ENCODE data around the gene RSRC2. TPM values are rescaled to one million over a fixed set of nuclear protein-coding genes. Genes with fewer than 3 reads are reported as not detected.
"Not testable (repeated sequence)": the region's sequence is repeated elsewhere in the genome, so short reads cannot be mapped to it uniquely, and the experiment has no call there.

Gene RSRC2
- total RNA-seq, 1 donor from 2014 or later, result 66.5 TPM

GRCh38 chr12:122484385-122484784, 42.4 kb downstream of the RSRC2 start:
- not testable (repeated sequence) for DNase-seq (ENCODE audit: low read depth)

GRCh38 chr12:122483969-122484368, 42.8 kb downstream of the RSRC2 start:
- DNase-seq (ENCODE audit: low read depth), result no peak

GRCh38 chr12:122481861-122482260, 44.9 kb downstream of the RSRC2 start:
- DNase-seq (ENCODE audit: low read depth), result no peak

GRCh38 chr12:122480753-122481152, 46.0 kb downstream of the RSRC2 start:
- no peak for DNase-seq (ENCODE audit: low read depth)

- DNase-seq (ENCODE audit: low read depth), result no peak
These were observed 52.4 kb downstream of the RSRC2 start for GRCh38 chr12:122474324-122474716.

- no peak for DNase-seq (ENCODE audit: low read depth)
These were observed 53.0 kb downstream of the RSRC2 start for GRCh38 chr12:122473543-122474323.

- DNase-seq (ENCODE audit: low read depth), result peak; percentile 76
These were observed 55.2 kb downstream of the RSRC2 start for GRCh38 chr12:122471324-122472226.

GRCh38 chr12:122470576-122470975, 56.2 kb downstream of the RSRC2 start:
- not testable (repeated sequence) for DNase-seq (ENCODE audit: low read depth)

- not testable (repeated sequence) for DNase-seq (ENCODE audit: low read depth)
These were observed 56.9 kb downstream of the RSRC2 start for GRCh38 chr12:122469856-122470255.

- peak; percentile 28 for DNase-seq (ENCODE audit: low read depth)
These were observed 58.8 kb downstream of the RSRC2 start for GRCh38 chr12:122467983-122468382.

GRCh38 chr12:122464317-122465042, 62.3 kb downstream of the RSRC2 start:
- DNase-seq (ENCODE audit: low read depth), result peak; percentile 99

GRCh38 chr12:122460641-122461040, 66.1 kb downstream of the RSRC2 start:
- DNase-seq (ENCODE audit: low read depth), result no peak

GRCh38 chr12:122460061-122460460, 66.7 kb downstream of the RSRC2 start:
- no peak for DNase-seq (ENCODE audit: low read depth)

GRCh38 chr12:122459211-122459610, 67.5 kb downstream of the RSRC2 start:
- peak; percentile 82 for DNase-seq (ENCODE audit: low read depth)

GRCh38 chr12:122458105-122459035, 68.4 kb downstream of the RSRC2 start:
- DNase-seq (ENCODE audit: low read depth), result no peak

GRCh38 chr12:122457627-122458026, 69.1 kb downstream of the RSRC2 start:
- no peak for DNase-seq (ENCODE audit: low read depth)

- no peak for DNase-seq (ENCODE audit: low read depth)
These were observed 72.0 kb downstream of the RSRC2 start for GRCh38 chr12:122454739-122455138.

- no peak for DNase-seq (ENCODE audit: low read depth)
These were observed 72.5 kb downstream of the RSRC2 start for GRCh38 chr12:122454250-122454721.
